Bronchial epithelial cell (primary cell): ENCODE measurements around the gene ZDHHC3. TPM values are rescaled to one million over a fixed set of nuclear protein-coding genes. Genes with fewer than 3 reads are reported as not detected.

ENCODE experiments used
- DNase-seq: peaks from one replicate; pipeline ENCODE4 v3.0.0-alpha.2; 2010; ENCODE audit warnings: low read depth
- FAIRE-seq: peaks from 2 replicates; lab custom pipeline; 2011; peaks lifted over from hg19 to GRCh38; lab: Jason Lieb, UNC
- H3K27me3 ChIP-seq: 2 replicates; pipeline ENCODE4 v1.5.1; 2011; ENCODE audit warnings: low read length; ENCODE audit not compliant: control insufficient read depth, insufficient read depth
- H3K36me3 ChIP-seq: 2 replicates; pipeline ENCODE4 v1.5.1; 2011; ENCODE audit warnings: low read length; ENCODE audit not compliant: control insufficient read depth, insufficient read depth
- H3K4me3 ChIP-seq: 2 replicates; pipeline ENCODE4 v1.5.1; 2011; ENCODE audit warnings: mild to moderate bottlenecking, low read depth, low read length, control low read depth
- CTCF ChIP-seq: IDR thresholded peaks from 2 replicates; pipeline ENCODE4 v1.5.1; 2011; ENCODE audit warnings: mild to moderate bottlenecking, moderate library complexity, low read length, control low read depth, inconsistent platforms; ENCODE audit not compliant: insufficient read depth, severe bottlenecking
- total RNA-seq: library from RNA; depleted of rRNA; stranded (reverse); fragments of >200 nt; gene quantifications from 2 replicates; pipeline ENCODE4 v1.2.1, GENCODE V29; 2014

ZDHHC3 gene
- total RNA-seq, result 62.1 and 91.1 TPM in 2 replicates

GRCh38 chr3:44976002-44976815, at the start of gene ZDHHC3, which contains the start of gene EXOSC7:
TSS of gene ZDHHC3 (minus strand) at chr3:44976174. CDS start at chr3:44959436, 16,738 bp downstream.
TSS of gene EXOSC7 (plus strand) at chr3:44976244. CDS start at chr3:44976278, 34 bp downstream.
- no peak for TF ChIP-seq CTCF
- FAIRE-seq, result no peak
- DNase-seq, result peak; percentile 73
- Histone ChIP-seq H3K36me3 (peaks cover 2% of the 10 kb centered on the region), H3K27me3 (no peaks in the 10 kb centered on the region), H3K4me3 (peak within 1 kb of the TSS; percentile 61)

GRCh38 chr3:45024542-45025255, 48.7 kb upstream of the ZDHHC3 start:
- DNase-seq (no peak), FAIRE-seq (peak; percentile 13)
- no peak overlapping the region for H3K4me3 ChIP-seq
- no peaks in the 10 kb centered on the region for H3K36me3 ChIP-seq
- H3K27me3 ChIP-seq, result no peaks in the 10 kb centered on the region
- TF ChIP-seq CTCF, result no peak

GRCh38 chr3:45023675-45024074, 47.7 kb upstream of the ZDHHC3 start:
- no peaks in the 10 kb centered on the region for H3K27me3 ChIP-seq
- H3K36me3 ChIP-seq, result no peaks in the 10 kb centered on the region
- FAIRE-seq, result no peak
- no peak for TF ChIP-seq CTCF
- DNase-seq, result no peak
- no peak overlapping the region for H3K4me3 ChIP-seq

GRCh38 chr3:45021524-45022297, 45.7 kb upstream of the ZDHHC3 start:
- Histone ChIP-seq H3K27me3 (no peaks in the 10 kb centered on the region), H3K4me3 (no peak overlapping the region), H3K36me3 (no peaks in the 10 kb centered on the region)
- DNase-seq (no peak), FAIRE-seq (peak; percentile 66)
- no peak for TF ChIP-seq CTCF

GRCh38 chr3:45020534-45020933, 44.6 kb upstream of the ZDHHC3 start:
- FAIRE-seq, result no peak
- TF ChIP-seq CTCF, result no peak
- DNase-seq, result no peak
- no peaks in the 10 kb centered on the region for H3K27me3 ChIP-seq
- no peaks in the 10 kb centered on the region for H3K36me3 ChIP-seq
- no peak overlapping the region for H3K4me3 ChIP-seq
